ENCODE measurements around the gene FHL2. TPM values are rescaled to one million over a fixed set of nuclear protein-coding genes. Genes with fewer than 3 reads are reported as not detected.
A peak's percentile ranks its signal among the peaks of the same experiment; 100 is the strongest.

The FHL2 gene
- total RNA-seq, 2 experiments from 2014 or later, result 0.41 to 0.42 TPM

GRCh38 chr2:105335469-105335868, 63.4 kb downstream of the FHL2 start:
- DNase-seq, result no peak
- ChIA-PET CTCF (no interaction called here), POLR2A (interaction anchor here (0.8 kb wide), 1 partner anchor 14 kb away, joined by 3 read pairs; no protein-coding TSS in a partner anchor)
- intact Hi-C loops (cut with DNase I, micrococcal nuclease), result loop anchor here (5.0 to 10.0 kb wide), 3 partner anchors 298 to 759 kb away; partner anchors contain the start of genes MRPS9 (in 1 of the 2) and NCK2 (in 1 of the 2)
- peak overlapping the region; percentile 54 for H3K4me3 Mint-ChIP-seq
- Histone ChIP-seq H3K36me3 (ENCODE audit: insufficient read depth, low read length) (peaks cover 14% of the 10 kb centered on the region), H3K4me1 (ENCODE audit: insufficient read depth, low read length) (peaks cover 25% of the 10 kb centered on the region), H3K27ac (ENCODE audit: low read depth in 1 of 2, low read length in 2 of 2) (no peak overlapping the region), H3K4me3 (ENCODE audit: low read length) (no peak overlapping the region), H3K9me3 (ENCODE audit: control insufficient read depth in 1 of 2, insufficient read depth in 1 of 2, low read length in 2 of 2) (no peaks in the 10 kb centered on the region), H3K27me3 (ENCODE audit: control insufficient read depth in 1 of 2, insufficient read depth in 2 of 2, low read length in 2 of 2) (no peaks in the 10 kb centered on the region)
- H3K36me3 Mint-ChIP-seq (ENCODE audit: low read depth), result peaks cover 33% of the 10 kb centered on the region
- peak overlapping the region; percentile 100 for H3K27ac Mint-ChIP-seq
- no peak for ATAC-seq (ENCODE audit: poor library complexity)
- no peak for TF ChIP-seq CTCF (IDR thresholded peaks at IDR 0.05)
- no peaks in the 10 kb centered on the region for H3K9me3 Mint-ChIP-seq
- H3K27me3 Mint-ChIP-seq, result no peaks in the 10 kb centered on the region
- peaks cover 47% of the 10 kb centered on the region for H3K4me1 Mint-ChIP-seq (ENCODE audit: low read depth)

- DNase-seq, result no peak
- peak overlapping the region; percentile 38 for H3K4me3 Mint-ChIP-seq
- no peak overlapping the region for H3K27ac Mint-ChIP-seq
- no peak for TF ChIP-seq CTCF (IDR thresholded peaks at IDR 0.05)
- H3K27me3 Mint-ChIP-seq, result no peaks in the 10 kb centered on the region
- Histone ChIP-seq H3K4me1 (ENCODE audit: insufficient read depth, low read length) (peaks cover 32% of the 10 kb centered on the region), H3K9me3 (ENCODE audit: control insufficient read depth in 1 of 2, insufficient read depth in 1 of 2, low read length in 2 of 2) (no peaks in the 10 kb centered on the region), H3K27me3 (ENCODE audit: control insufficient read depth in 1 of 2, insufficient read depth in 2 of 2, low read length in 2 of 2) (no peaks in the 10 kb centered on the region), H3K4me3 (ENCODE audit: low read length) (no peak overlapping the region), H3K36me3 (ENCODE audit: insufficient read depth, low read length) (peaks cover 4% of the 10 kb centered on the region), H3K27ac (ENCODE audit: low read depth in 1 of 2, low read length in 2 of 2) (no peak overlapping the region)
- peaks cover 43% of the 10 kb centered on the region for H3K4me1 Mint-ChIP-seq (ENCODE audit: low read depth)
- H3K36me3 Mint-ChIP-seq (ENCODE audit: low read depth), result peaks cover 25% of the 10 kb centered on the region
- H3K9me3 Mint-ChIP-seq, result no peaks in the 10 kb centered on the region
- ATAC-seq (ENCODE audit: poor library complexity), result no peak
- ChIA-PET CTCF (no interaction called here), POLR2A (no interaction called here)
- intact Hi-C loops (cut with DNase I, micrococcal nuclease), result loop anchor here (10.0 kb wide), 2 partner anchors 411 to 761 kb away; partner anchors contain the start of gene NCK2 (in 1 of the 2)
Measured at GRCh38 chr2:105334211-105334610, 64.6 kb downstream of the FHL2 start.

DNA sequence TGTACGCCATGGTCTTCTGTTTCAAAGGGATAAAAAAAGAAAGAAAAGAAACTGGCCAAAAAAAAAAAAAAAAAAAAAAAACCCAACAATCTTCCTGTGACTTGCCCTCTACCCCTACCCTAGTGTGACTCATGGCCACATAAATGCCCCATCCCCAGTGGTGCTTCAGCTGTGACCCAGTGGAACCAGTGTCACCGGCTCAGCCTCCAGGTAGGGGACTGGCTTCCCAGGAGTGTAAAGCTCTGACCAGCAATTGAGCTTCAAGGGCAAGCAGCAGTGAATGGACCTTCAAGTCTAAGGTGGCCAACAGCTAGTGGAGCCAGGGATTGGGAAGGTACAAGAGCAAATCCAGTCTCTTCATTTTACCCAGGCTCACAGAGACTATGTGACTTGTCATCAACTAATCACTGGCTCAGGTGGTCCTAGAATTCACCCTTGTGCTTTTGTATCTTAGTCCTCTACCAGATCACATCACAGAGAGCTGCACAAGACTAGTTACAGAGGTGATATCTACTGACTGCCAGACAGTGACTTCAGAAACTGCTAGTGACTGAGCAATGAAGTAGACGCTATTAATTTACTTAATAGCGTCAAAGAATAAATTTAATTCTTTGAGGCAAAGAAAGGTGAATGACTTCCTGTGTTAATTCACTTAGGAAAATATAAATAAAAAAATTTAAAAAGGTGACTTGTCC, 68.0 kb downstream of the FHL2 start:
- Histone ChIP-seq H3K9me3 (ENCODE audit: control insufficient read depth in 1 of 2, insufficient read depth in 1 of 2, low read length in 2 of 2) (no peaks in the 10 kb centered on the region), H3K4me1 (ENCODE audit: insufficient read depth, low read length) (peaks cover 29% of the 10 kb centered on the region), H3K4me3 (ENCODE audit: low read length) (no peak overlapping the region), H3K27ac (ENCODE audit: low read depth in 1 of 2, low read length in 2 of 2) (no peak overlapping the region), H3K36me3 (ENCODE audit: insufficient read depth, low read length) (peaks cover 4% of the 10 kb centered on the region), H3K27me3 (ENCODE audit: control insufficient read depth in 1 of 2, insufficient read depth in 2 of 2, low read length in 2 of 2) (no peaks in the 10 kb centered on the region)
- TF ChIP-seq CTCF (IDR thresholded peaks at IDR 0.05), result no peak
- DNase-seq, result peak in 2 of 14 experiments; percentile 24 to 37
- Mint-ChIP-seq H3K36me3 (ENCODE audit: low read depth) (peaks cover 22% of the 10 kb centered on the region), H3K27ac (peak overlapping the region; percentile 94), H3K4me1 (ENCODE audit: low read depth) (peaks cover 36% of the 10 kb centered on the region), H3K27me3 (no peaks in the 10 kb centered on the region), H3K9me3 (no peaks in the 10 kb centered on the region), H3K4me3 (peak overlapping the region; percentile 91)
- CTCF ChIA-PET, result no interaction called here
- intact Hi-C loops (cut with DNase I, micrococcal nuclease), result loop anchor here (10.0 kb wide), 2 partner anchors 414 to 764 kb away; partner anchors contain the start of gene NCK2 (in 1 of the 2)
- POLR2A ChIA-PET, result interaction anchor here (1.1 kb wide), 1 partner anchor 830 kb away, joined by 4 read pairs; no protein-coding TSS in a partner anchor
- ATAC-seq (ENCODE audit: poor library complexity), result no peak
